ENCODE data around the gene USP44. TPM values are rescaled to one million over a fixed set of nuclear protein-coding genes. Genes with fewer than 3 reads are reported as not detected.

The USP44 gene
- total RNA-seq, 1 donor from 2014 or later: 2.1 TPM

DNA sequence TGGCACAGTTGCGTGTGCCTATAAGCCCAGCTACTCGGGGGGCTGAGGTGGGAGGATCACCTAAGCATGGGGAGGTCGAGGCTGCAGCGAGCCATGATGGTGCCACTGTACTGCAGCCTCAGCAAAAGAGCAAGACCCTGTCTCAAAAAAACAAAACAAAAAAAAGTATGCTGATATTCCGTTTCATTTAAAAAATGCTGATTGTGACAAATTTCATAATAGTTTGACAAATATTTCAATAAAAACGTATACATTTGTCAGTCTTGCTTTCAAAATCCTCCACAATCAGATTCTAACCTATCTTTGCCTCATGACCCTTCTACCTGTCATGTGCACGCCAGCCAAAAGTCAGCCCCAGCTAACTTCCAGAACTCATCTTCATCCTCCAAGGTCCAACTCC is 9.8 kb downstream of the USP44 start:
- H3K4me3 ChIP-seq (ENCODE audit: low read depth, low read length): no peak overlapping the region
- TF ChIP-seq, protein P1, sequence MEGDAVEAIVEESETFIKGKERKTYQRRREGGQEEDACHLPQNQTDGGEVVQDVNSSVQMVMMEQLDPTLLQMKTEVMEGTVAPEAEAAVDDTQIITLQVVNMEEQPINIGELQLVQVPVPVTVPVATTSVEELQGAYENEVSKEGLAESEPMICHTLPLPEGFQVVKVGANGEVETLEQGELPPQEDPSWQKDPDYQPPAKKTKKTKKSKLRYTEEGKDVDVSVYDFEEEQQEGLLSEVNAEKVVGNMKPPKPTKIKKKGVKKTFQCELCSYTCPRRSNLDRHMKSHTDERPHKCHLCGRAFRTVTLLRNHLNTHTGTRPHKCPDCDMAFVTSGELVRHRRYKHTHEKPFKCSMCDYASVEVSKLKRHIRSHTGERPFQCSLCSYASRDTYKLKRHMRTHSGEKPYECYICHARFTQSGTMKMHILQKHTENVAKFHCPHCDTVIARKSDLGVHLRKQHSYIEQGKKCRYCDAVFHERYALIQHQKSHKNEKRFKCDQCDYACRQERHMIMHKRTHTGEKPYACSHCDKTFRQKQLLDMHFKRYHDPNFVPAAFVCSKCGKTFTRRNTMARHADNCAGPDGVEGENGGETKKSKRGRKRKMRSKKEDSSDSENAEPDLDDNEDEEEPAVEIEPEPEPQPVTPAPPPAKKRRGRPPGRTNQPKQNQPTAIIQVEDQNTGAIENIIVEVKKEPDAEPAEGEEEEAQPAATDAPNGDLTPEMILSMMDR (conservative IDR thresholded peaks at IDR 0.05; ENCODE audit: low read depth, low read length): no peak
- DNase-seq (ENCODE audit: low read depth): no peak

DNA sequence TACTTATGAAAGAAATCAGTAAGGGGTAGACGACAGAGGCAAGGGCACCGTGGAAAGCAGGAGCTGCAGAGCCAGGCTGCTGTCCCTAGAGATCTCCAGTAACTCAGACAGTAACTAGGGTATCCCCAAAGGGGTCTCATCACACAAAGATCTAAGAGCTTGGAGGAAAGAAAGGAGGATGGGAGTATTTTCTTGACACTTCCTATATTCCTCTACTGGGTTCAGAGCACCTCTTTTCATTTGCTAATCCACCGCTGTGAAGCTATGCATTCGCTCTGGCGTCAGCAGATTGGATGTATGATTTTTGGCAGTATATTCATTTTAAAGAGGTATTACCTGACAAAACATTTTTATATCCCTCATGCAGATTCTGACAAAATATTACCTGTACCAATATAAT is 12.6 kb downstream of the USP44 start:
- no peak overlapping the region for H3K4me3 ChIP-seq (ENCODE audit: low read depth, low read length)
- TF ChIP-seq, protein P1 (conservative IDR thresholded peaks at IDR 0.05; ENCODE audit: low read depth, low read length): no peak
- no peak for DNase-seq (ENCODE audit: low read depth)

DNA sequence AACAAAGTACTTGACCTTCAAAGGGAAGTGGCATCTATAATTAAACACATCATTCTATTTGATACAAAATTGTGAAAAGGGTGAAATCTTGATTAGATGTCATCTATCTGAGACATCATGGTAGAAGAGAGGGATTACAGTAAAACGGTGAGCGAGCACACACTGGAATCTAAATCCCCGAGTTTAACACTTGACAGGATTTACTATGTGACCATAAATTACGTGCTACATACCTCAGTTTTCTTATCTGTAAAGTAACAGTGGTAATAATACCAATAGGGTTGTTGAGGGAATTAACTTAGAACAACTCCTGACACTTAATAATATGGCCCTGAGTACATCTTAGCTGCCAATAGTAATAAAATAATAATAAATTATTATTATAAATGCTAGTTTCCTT is 13.3 kb downstream of the USP44 start:
- DNase-seq (ENCODE audit: low read depth): no peak
- no peak overlapping the region for H3K4me3 ChIP-seq (ENCODE audit: low read depth, low read length)
- TF ChIP-seq, protein P1 (conservative IDR thresholded peaks at IDR 0.05; ENCODE audit: low read depth, low read length): no peak

DNA sequence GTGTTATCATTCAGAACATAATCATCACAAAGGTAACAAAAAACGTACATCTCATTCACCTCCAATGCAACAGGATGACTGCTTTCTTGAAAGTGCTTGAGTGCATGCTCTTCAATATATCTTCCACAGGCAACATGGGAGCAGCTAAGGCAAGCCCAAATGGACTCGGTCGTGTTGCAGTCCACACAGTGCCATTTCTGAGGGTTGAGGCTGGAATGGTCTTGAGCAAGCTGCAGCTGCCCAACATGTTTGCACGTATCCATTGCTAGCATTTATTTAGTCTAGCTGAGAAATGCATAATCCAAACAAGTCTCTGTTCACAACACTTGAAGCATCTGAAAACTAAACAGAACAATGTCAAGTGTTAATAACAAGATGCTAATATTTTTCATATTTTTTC is 17.3 kb downstream of the USP44 start:
- DNase-seq (ENCODE audit: low read depth): no peak
- H3K4me3 ChIP-seq (ENCODE audit: low read depth, low read length): no peak overlapping the region
- TF ChIP-seq, protein P1 (conservative IDR thresholded peaks at IDR 0.05; ENCODE audit: low read depth, low read length): no peak

DNA sequence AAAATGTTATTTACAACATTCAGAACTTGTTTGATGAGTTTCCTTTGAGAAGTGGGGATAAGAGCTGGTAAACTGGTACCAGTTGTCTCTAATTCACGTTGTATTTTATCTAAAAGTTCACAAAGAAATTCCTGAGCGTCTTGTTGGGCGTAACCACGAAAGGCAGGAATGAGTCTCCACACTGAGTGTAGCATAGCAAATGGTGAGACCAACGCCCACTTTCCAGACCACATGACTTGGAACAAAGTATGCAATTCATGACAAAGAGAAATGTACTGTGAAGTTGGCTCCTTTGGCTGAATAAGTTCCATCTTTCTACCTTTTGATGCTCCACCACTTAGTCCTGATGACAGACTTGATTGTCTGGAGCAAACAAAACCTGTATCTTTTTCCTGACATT is 18.4 kb downstream of the USP44 start:
- TF ChIP-seq, protein P1 (conservative IDR thresholded peaks at IDR 0.05; ENCODE audit: low read depth, low read length): no peak
- H3K4me3 ChIP-seq (ENCODE audit: low read depth, low read length): no peak overlapping the region
- no peak for DNase-seq (ENCODE audit: low read depth)

DNA sequence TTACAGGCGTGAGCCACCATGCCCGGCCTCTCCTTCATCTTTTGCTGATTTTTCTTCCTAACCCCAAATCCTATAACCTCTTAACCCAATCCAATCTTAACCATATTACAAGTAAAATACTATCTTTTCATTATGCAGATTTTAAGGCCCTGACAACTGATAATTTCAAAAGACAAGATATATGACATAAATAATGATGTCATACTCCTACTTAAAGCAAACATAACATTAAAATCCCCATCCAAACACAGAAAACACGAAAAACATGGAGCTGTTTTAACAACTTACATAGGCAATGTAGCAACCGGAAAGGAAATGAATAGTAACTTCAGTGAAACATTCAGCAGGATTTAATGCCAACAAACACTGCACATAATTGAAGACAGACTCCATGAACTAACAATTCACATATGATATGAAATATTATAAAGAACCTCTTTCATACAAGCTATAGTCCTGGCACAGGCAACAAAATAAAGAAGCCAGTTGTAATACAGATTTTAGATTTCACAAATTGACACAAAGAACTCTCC is 21.5 kb downstream of the USP44 start:
- DNase-seq (ENCODE audit: low read depth): no peak
- TF ChIP-seq, protein P1 (conservative IDR thresholded peaks at IDR 0.05; ENCODE audit: low read depth, low read length): no peak
- no peak overlapping the region for H3K4me3 ChIP-seq (ENCODE audit: low read depth, low read length)

DNA sequence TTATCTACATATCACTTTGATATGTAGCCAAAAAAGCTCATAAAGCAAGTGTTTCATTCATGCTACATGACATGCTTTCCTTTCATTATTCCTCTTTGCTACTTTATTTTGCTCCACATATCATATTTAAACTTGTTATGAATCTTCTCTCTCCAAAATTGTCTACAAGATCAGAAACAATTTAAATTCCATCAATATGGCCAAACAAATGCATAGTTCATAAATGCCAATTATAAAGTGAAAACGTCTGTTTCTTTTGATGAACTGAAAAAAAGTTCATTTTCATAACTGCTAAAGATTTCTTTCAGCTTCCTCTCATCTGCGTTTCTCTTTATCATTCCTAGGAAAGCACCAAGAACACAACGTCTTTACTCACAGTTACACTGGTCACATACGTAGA is 22.8 kb downstream of the USP44 start:
- TF ChIP-seq, protein P1 (conservative IDR thresholded peaks at IDR 0.05; ENCODE audit: low read depth, low read length): no peak
- no peak for DNase-seq (ENCODE audit: low read depth)
- no peak overlapping the region for H3K4me3 ChIP-seq (ENCODE audit: low read depth, low read length)
